GM19025 (cell line): ENCODE data around the gene FBLN5.

Source experiments
- ATAC-seq: cut with Tn5 transposase; IDR thresholded peaks from one replicate; pipeline ENCODE4 v1.9.1; 2021; ENCODE audit warnings: mild to moderate bottlenecking, low read depth, moderate library complexity; ENCODE audit not compliant: unreplicated experiment

Gene FBLN5

GRCh38 chr14:91947475-91948184 is at the start of gene FBLN5:
FBLN5 (minus strand) TSS chr14:91947694; CDS start chr14:91947229, 465 bp downstream.
- ATAC-seq = no peak

GRCh38 chr14:91996948-91997371 is 49.5 kb upstream of the FBLN5 start:
- no peak for ATAC-seq

- ATAC-seq = no peak
Measured at GRCh38 chr14:91987192-91987591, 39.7 kb upstream of the FBLN5 start.

GRCh38 chr14:91985521-91986255 is 38.2 kb upstream of the FBLN5 start:
- ATAC-seq = no peak

GRCh38 chr14:91985008-91985407 is 37.5 kb upstream of the FBLN5 start:
- no peak for ATAC-seq

GRCh38 chr14:91983588-91983987 is 36.1 kb upstream of the FBLN5 start:
- no peak for ATAC-seq

- ATAC-seq = no peak
Measured at GRCh38 chr14:91980157-91980556, 32.7 kb upstream of the FBLN5 start.

GRCh38 chr14:91977884-91978283 is 30.4 kb upstream of the FBLN5 start:
- ATAC-seq = no peak

- ATAC-seq = no peak
Measured at GRCh38 chr14:91975763-91976162, 28.3 kb upstream of the FBLN5 start.

GRCh38 chr14:91971188-91971778 is 23.8 kb upstream of the FBLN5 start:
- ATAC-seq = no peak

GRCh38 chr14:91968280-91968679 is 20.8 kb upstream of the FBLN5 start:
- ATAC-seq = no peak

GRCh38 chr14:91964724-91965123 is 17.2 kb upstream of the FBLN5 start:
- no peak for ATAC-seq

- ATAC-seq = no peak
Measured at GRCh38 chr14:91964011-91964410, 16.5 kb upstream of the FBLN5 start.

- no peak for ATAC-seq
Measured at GRCh38 chr14:91963465-91963864, 16.0 kb upstream of the FBLN5 start.

- no peak for ATAC-seq
Measured at GRCh38 chr14:91961297-91962220, 14.1 kb upstream of the FBLN5 start.

- ATAC-seq = no peak
Measured at GRCh38 chr14:91957876-91958313, 10.4 kb upstream of the FBLN5 start.

- ATAC-seq = no peak
Measured at GRCh38 chr14:91956616-91957015, 9.1 kb upstream of the FBLN5 start.

- ATAC-seq = no peak
Measured at GRCh38 chr14:91955168-91955567, 7.7 kb upstream of the FBLN5 start.

- ATAC-seq = no peak
Measured at GRCh38 chr14:91953170-91953985, 5.9 kb upstream of the FBLN5 start.
